Breast epithelium (tissue), 3 donors: ENCODE measurements around the gene ZSCAN25.

Experiments used
- POLR2A ChIP-seq: fragments of 450-650 bp; IDR thresholded peaks from one replicate; pipeline ENCODE4 v1.6.1; 2016; ENCODE audit warnings: antibody characterized with exemption, mild to moderate bottlenecking, moderate library complexity
- POLR2AphosphoS5 ChIP-seq, 3 donors: sonication (generic); formaldehyde crosslinking; IDR thresholded peaks; one replicate each; pipeline ENCODE4 v1.6.1; 2017; ENCODE audit warnings: antibody characterized with exemption in 3 of 3
- TF ChIP-seq, protein P1 (sequence below), 3 donors: fragments of 450-650 bp; IDR thresholded peaks; one replicate each; pipeline ENCODE4 v1.5.1; 2016 to 2017; ENCODE audit warnings: antibody characterized with exemption in 3 of 3, mild to moderate bottlenecking in 3 of 3, moderate library complexity in 3 of 3

- no peak for TF ChIP-seq POLR2A
- TF ChIP-seq, protein P1, sequence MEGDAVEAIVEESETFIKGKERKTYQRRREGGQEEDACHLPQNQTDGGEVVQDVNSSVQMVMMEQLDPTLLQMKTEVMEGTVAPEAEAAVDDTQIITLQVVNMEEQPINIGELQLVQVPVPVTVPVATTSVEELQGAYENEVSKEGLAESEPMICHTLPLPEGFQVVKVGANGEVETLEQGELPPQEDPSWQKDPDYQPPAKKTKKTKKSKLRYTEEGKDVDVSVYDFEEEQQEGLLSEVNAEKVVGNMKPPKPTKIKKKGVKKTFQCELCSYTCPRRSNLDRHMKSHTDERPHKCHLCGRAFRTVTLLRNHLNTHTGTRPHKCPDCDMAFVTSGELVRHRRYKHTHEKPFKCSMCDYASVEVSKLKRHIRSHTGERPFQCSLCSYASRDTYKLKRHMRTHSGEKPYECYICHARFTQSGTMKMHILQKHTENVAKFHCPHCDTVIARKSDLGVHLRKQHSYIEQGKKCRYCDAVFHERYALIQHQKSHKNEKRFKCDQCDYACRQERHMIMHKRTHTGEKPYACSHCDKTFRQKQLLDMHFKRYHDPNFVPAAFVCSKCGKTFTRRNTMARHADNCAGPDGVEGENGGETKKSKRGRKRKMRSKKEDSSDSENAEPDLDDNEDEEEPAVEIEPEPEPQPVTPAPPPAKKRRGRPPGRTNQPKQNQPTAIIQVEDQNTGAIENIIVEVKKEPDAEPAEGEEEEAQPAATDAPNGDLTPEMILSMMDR (IDR thresholded peaks at IDR 0.05): no peak
- TF ChIP-seq POLR2AphosphoS5 (IDR thresholded peaks at IDR 0.05): no peak
Observed at GRCh38 chr7:99594948-99595745, 21.6 kb upstream of the ZSCAN25 start.
